WERI-Rb-1 (cell line): ENCODE measurements around the gene UBL3.

Source experiments
- DNase-seq: peaks from one replicate; pipeline ENCODE4 v3.0.0-alpha.2; 2020
- H3K27ac ChIP-seq: fragments of 250-450 bp; sonication (Bioruptor Pico); 2 replicates; pipeline ENCODE4 v1.5.1; 2020; ENCODE audit warnings: mild to moderate bottlenecking, moderate library complexity
- H3K27me3 ChIP-seq: fragments of 250-450 bp; sonication (Bioruptor Pico); 2 replicates; pipeline ENCODE4 v1.5.1; 2021; ENCODE audit warnings: mild to moderate bottlenecking, low read depth, moderate library complexity; ENCODE audit not compliant: insufficient read depth, severe bottlenecking
- H3K36me3 ChIP-seq: fragments of 250-450 bp; sonication (Bioruptor Pico); 2 replicates; pipeline ENCODE4 v1.5.1; 2020; ENCODE audit warnings: mild to moderate bottlenecking, moderate library complexity
- H3K4me3 ChIP-seq: 2 replicates; pipeline ENCODE4 v1.5.1; 2011; ENCODE audit warnings: low read depth, mild to moderate bottlenecking, control low read depth, low read length
- H3K9me3 ChIP-seq: fragments of 250-450 bp; sonication (Bioruptor Pico); 2 replicates; pipeline ENCODE4 v1.5.1; 2021; ENCODE audit warnings: mild to moderate bottlenecking, moderate library complexity; ENCODE audit not compliant: severe bottlenecking
- CTCF ChIP-seq: IDR thresholded peaks from 2 replicates; pipeline ENCODE4 v1.5.1; 2011; ENCODE audit warnings: low read depth, mild to moderate bottlenecking, control low read depth, inconsistent platforms, low read length

Gene UBL3

DNA sequence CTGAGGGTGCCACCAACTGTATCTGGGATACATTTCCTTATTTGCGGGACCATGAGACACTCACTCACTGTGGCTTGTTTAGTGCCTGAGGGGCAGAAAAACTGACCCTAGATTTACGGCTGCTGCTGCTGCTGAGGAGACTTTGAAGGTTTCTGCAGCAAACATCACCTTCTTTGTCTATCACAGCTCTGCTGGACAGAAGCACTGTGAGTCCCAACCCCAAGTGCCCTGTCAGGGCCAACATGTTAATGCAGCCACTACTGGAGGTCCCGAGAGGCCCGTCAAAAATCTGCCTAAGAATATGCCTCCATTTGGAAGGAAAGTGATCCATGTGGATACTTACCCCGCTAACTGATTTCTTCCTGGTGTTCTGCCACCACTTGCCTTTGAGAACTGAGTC, 37.3 kb upstream of the UBL3 start:
- no peak for DNase-seq
- no peak for TF ChIP-seq CTCF
- Histone ChIP-seq H3K36me3 (no peaks in the 10 kb centered on the region), H3K27me3 (no peaks in the 10 kb centered on the region), H3K4me3 (no peak overlapping the region), H3K9me3 (no peaks in the 10 kb centered on the region), H3K27ac (no peak overlapping the region)

DNA sequence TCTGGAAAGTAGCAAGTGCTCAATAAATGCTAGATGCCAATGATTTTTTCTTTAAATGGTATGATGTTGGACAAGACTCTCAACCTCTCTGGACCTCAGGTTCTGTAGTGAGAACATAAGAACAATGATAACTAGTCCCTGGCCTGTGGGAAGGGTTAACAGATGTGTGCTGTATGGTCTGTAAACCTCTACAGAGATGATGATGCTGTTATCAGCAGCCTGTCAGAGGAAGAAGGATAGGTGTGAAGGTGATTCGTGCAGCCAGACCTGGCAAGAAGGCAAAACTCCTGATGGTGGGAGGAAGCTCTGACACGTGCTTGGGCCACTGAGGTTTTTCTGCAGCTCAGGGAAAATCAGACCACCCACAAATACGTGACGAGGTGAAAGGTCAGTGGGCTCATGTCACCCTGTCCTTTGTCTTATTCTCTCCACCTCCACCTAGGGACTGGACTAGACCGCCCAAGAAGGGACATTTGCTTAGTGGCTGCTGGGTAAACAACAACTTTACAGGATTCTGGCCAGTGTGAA, 36.7 kb upstream of the UBL3 start:
- no peak for DNase-seq
- Histone ChIP-seq H3K27ac (no peak overlapping the region), H3K36me3 (no peaks in the 10 kb centered on the region), H3K9me3 (no peaks in the 10 kb centered on the region), H3K27me3 (no peaks in the 10 kb centered on the region), H3K4me3 (no peak overlapping the region)
- no peak for TF ChIP-seq CTCF

DNA sequence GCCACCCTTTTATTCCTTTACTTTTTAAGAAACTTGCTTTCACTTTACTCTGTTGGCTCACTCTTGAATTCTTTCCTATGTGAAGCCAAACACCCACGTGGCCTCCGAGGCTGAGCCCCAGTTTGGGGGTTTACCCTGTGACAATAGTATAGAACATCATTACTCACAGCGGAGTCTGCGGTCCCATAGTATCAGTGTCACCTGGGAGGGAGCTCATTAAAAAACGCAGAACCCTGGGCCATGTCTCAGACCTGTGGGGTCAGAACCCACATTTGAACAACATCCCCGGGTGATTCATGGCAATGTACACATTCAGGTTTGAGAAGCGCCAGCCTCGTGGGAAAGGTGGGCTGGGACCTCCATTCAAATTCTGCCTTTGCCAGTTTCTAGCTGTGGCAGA, 36.0 kb upstream of the UBL3 start:
- no peak overlapping the region for H3K4me3 ChIP-seq
- H3K27ac ChIP-seq: no peak overlapping the region
- DNase-seq: no peak
- TF ChIP-seq CTCF: no peak
- no peaks in the 10 kb centered on the region for H3K27me3 ChIP-seq
- H3K36me3 ChIP-seq: no peaks in the 10 kb centered on the region
- no peaks in the 10 kb centered on the region for H3K9me3 ChIP-seq

GRCh38 chr13:29885989-29886388, 35.6 kb upstream of the UBL3 start:
- Histone ChIP-seq H3K27ac (no peak overlapping the region), H3K9me3 (no peaks in the 10 kb centered on the region), H3K27me3 (no peaks in the 10 kb centered on the region), H3K4me3 (no peak overlapping the region), H3K36me3 (no peaks in the 10 kb centered on the region)
- no peak for TF ChIP-seq CTCF
- no peak for DNase-seq

GRCh38 chr13:29884671-29885430, 34.4 kb upstream of the UBL3 start:
- no peak for DNase-seq
- no peaks in the 10 kb centered on the region for H3K9me3 ChIP-seq
- no peak for TF ChIP-seq CTCF
- H3K36me3 ChIP-seq: no peaks in the 10 kb centered on the region
- no peaks in the 10 kb centered on the region for H3K27me3 ChIP-seq
- no peak overlapping the region for H3K4me3 ChIP-seq
- H3K27ac ChIP-seq: no peak overlapping the region
